ENCODE results near the gene REN. TPM values are rescaled to one million over a fixed set of nuclear protein-coding genes. Genes with fewer than 3 reads are reported as not detected.
A peak's percentile ranks its signal among the peaks of the same experiment; 100 is the strongest.

Gene REN
- total and polyA plus RNA-seq, 2 donors (not counting 3 experiments of a cell fraction or from before 2014, with no cell fraction given), result 0.11 TPM; not detected in 1

GRCh38 chr1:204188959-204189639, 23.0 kb upstream of the REN start:
- H3K9me3 ChIP-seq (replicated peaks; ENCODE audit: control insufficient read depth, insufficient read depth, low read length), result no peaks in the 10 kb centered on the region
- no TSS peak for BruUV-seq (replicated peaks)
- H3K4me3 ChIP-seq (replicated peaks in 1 of 3; ENCODE audit: insufficient read depth in 1 of 3, low read depth in 1 of 3, low read length in 3 of 3), result no peak overlapping the region
- no peak overlapping the region for H2AFZ ChIP-seq (ENCODE audit: low read depth, low read length)
- H3K27ac ChIP-seq (ENCODE audit: insufficient read depth, low read depth, low read length), result no peak overlapping the region
- H3K27me3 ChIP-seq (ENCODE audit: control insufficient read depth in 2 of 2, insufficient read depth in 2 of 2, low read length in 2 of 2), result no peaks in the 10 kb centered on the region
- H3K36me3 ChIP-seq (ENCODE audit: control insufficient read depth in 2 of 2, extremely low read depth in 1 of 2, insufficient read depth in 2 of 2, low read length in 2 of 2), result no peaks in the 10 kb centered on the region
- FAIRE-seq (peak; percentile 21), DNase-seq (ENCODE audit: low read depth, low spot score) (no peak)
- H3K9ac ChIP-seq (replicated peaks; ENCODE audit: extremely low read depth, insufficient read depth, low read length), result no peak overlapping the region
- no peak overlapping the region for H3K4me2 ChIP-seq (ENCODE audit: insufficient read depth, low read length)
- H3K9me1 ChIP-seq (replicated peaks; ENCODE audit: control insufficient read depth, extremely low read depth, insufficient read depth, low read length), result no peaks in the 10 kb centered on the region
- TF ChIP-seq POLR2AphosphoS5 (IDR thresholded peaks at IDR 0.05; ENCODE audit: insufficient read depth, low read depth, low read length) (no peak), FOS (IDR thresholded peaks at IDR 0.05; ENCODE audit: borderline replicate concordance, insufficient read depth, low read length) (no peak), MYC (IDR thresholded peaks at IDR 0.05; ENCODE audit: low read depth, low read length) (no peak), GATA2 (IDR thresholded peaks at IDR 0.05; ENCODE audit: insufficient read depth, insufficient read length, low read depth, low read length) (no peak), POLR2A (IDR thresholded peaks at IDR 0.05; ENCODE audit: low read depth, low read length) (no peak)
- TF ChIP-seq, protein P1, sequence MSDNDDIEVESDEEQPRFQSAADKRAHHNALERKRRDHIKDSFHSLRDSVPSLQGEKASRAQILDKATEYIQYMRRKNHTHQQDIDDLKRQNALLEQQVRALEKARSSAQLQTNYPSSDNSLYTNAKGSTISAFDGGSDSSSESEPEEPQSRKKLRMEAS (IDR thresholded peaks at IDR 0.05; ENCODE audit: insufficient read depth, insufficient read length), result no peak
- TF ChIP-seq, protein P2, sequence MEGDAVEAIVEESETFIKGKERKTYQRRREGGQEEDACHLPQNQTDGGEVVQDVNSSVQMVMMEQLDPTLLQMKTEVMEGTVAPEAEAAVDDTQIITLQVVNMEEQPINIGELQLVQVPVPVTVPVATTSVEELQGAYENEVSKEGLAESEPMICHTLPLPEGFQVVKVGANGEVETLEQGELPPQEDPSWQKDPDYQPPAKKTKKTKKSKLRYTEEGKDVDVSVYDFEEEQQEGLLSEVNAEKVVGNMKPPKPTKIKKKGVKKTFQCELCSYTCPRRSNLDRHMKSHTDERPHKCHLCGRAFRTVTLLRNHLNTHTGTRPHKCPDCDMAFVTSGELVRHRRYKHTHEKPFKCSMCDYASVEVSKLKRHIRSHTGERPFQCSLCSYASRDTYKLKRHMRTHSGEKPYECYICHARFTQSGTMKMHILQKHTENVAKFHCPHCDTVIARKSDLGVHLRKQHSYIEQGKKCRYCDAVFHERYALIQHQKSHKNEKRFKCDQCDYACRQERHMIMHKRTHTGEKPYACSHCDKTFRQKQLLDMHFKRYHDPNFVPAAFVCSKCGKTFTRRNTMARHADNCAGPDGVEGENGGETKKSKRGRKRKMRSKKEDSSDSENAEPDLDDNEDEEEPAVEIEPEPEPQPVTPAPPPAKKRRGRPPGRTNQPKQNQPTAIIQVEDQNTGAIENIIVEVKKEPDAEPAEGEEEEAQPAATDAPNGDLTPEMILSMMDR (IDR thresholded peaks at IDR 0.05; ENCODE audit: extremely low read depth in 1 of 2, insufficient read depth in 1 of 2, low read depth in 1 of 2, low read length in 2 of 2), result no peak
- intact Hi-C loops (cut with micrococcal nuclease) (no loop called here), dilution Hi-C loops (cut with MboI; ENCODE audit: extremely low pct_ligation_motif_present, low sequenced_read_pairs) (no loop called here)
- ChIA-PET CTCF (interaction anchor here (0.8 to 7.2 kb wide), 6 partner anchors 9 to 209 kb away, joined by 3 to 85 read pairs (median 6); no protein-coding TSS in a partner anchor), POLR2A (no interaction called here)
- H3K79me2 ChIP-seq (ENCODE audit: control insufficient read depth, insufficient read depth, low read length), result no peaks in the 10 kb centered on the region
- H3K4me1 ChIP-seq (ENCODE audit: control insufficient read depth, extremely low read depth, insufficient read depth, low read length), result peaks cover 32% of the 10 kb centered on the region
- no peaks in the 10 kb centered on the region for H4K20me1 ChIP-seq (replicated peaks; ENCODE audit: control insufficient read depth, extremely low read depth, insufficient read depth, low read length)

All from endothelial cell of umbilical vein (primary cell).